ENCODE data around the gene ZNF329.
"Not testable (repeated sequence)": the region's sequence is repeated elsewhere in the genome, so short reads cannot be mapped to it uniquely, and the experiment has no call there.

The ZNF329 gene

DNA sequence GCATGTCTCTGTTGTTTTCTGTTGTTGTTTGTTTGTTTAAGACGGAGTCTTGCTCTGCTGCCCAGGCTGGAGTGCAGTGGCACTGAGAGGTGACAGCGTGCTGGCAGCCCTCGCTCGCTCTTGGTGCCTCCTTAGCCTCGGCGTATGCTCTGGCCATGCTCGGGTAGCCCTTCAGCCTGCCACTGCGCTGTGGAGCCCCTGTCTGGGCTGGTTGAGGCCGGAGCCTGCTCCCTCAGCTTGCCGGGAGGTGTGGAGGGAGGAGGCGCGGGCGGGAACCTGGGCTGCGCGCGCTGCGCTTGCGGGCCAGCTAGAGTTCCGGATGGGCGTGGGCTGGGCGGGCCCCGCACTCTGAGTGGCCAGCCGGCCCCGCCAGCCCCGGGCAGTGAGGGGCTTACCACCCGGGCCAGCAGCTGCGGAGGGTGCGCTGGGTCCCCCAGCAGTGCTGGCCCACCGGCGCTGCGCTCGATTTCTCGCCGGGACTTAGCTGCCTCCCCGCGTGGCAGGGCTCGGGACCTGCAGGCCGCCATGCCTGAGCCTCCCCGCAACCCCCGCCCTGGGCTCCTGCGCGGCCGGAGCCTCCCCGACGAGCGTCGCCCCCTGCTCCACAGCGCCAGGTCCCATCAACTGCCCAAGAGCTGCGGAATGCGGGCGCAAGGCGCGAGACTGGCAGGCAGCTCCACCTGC is 6.6 kb upstream of the ZNF329 start:
- DNase-seq (ENCODE audit: low read depth, low spot score), result no peak

DNA sequence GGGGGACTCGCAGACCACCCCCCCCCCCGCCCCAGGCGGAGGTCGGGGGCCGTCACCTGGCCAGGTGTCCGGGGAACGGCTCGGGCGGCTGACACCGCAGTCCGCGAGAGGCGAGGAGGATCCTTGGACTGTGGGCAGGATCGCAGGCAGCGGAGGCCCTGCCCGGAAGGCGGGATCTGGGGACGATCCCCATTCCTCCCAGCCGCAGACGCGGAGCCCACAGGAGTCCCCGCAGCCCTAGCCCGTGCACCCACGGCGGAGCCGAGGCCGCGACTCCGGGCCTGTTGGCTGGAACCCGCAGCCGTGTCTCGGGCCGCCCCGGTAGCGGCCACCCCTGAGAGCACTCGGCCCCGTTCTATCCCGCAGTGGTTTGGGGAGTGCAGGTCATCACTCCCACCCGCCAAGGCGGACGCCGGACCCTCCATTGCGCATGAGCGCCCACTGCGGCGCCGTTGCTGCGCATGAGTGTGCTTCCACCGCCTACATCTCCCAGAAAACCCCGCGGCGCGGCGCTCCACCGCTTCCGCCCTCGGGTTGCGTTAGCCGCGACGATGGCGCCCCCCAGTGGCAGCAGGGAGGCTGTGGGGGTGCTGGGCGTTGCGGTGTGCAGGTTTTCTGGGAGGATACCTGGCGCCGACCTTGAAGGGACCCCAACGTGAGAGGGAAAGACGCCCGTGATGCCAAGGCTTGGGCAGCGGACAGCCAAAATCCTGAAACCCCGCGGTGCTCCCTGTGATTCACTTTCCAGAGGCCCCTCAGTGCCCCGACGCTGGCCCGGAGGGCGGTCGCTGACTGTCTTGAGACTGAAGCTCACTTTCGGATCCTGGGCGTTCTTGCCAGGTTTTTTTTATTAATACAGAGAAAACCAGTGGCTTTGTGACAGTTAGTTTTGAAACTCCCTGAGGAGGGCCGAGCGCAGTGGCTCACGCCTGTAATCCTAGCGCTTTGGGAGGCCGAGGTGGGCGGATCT is 4.4 kb upstream of the ZNF329 start:
- Histone ChIP-seq H3K27ac (ENCODE audit: low read length) (no peak overlapping the region), H3K27me3 (ENCODE audit: control insufficient read depth, insufficient read depth, low read length) (no peaks in the 10 kb centered on the region), H3K9me3 (ENCODE audit: control insufficient read depth, insufficient read depth, low read length) (no peaks in the 10 kb centered on the region), H3K4me3 (ENCODE audit: low read length) (peak overlapping the region; percentile 85; the same call in 1 of the 2 replicates), H3K36me3 (ENCODE audit: control insufficient read depth, insufficient read depth, low read length) (no peaks in the 10 kb centered on the region), H3K4me1 (ENCODE audit: control insufficient read depth, insufficient read depth, low read length) (no peaks in the 10 kb centered on the region)
- DNase-seq (ENCODE audit: low read depth, low spot score), result peak; percentile 92
- no CpG with 5 or more reads among the region's 85 CpGs for WGBS (ENCODE audit: insufficient coverage, insufficient read length)

More for the DNA sequence above, 6.6 kb upstream of the ZNF329 start:
- no CpG with 5 or more reads among the region's 53 CpGs for WGBS (ENCODE audit: insufficient coverage, insufficient read length)
- H3K27ac ChIP-seq (ENCODE audit: low read length), result no peak overlapping the region
- H3K4me3 ChIP-seq (ENCODE audit: low read length), result no peak overlapping the region
- H3K27me3 ChIP-seq (ENCODE audit: control insufficient read depth, insufficient read depth, low read length), result no peaks in the 10 kb centered on the region
- H3K36me3 ChIP-seq (ENCODE audit: control insufficient read depth, insufficient read depth, low read length), result no peaks in the 10 kb centered on the region
- no peaks in the 10 kb centered on the region for H3K9me3 ChIP-seq (ENCODE audit: control insufficient read depth, insufficient read depth, low read length)
- H3K4me1 ChIP-seq (ENCODE audit: control insufficient read depth, insufficient read depth, low read length), result no peaks in the 10 kb centered on the region

DNA sequence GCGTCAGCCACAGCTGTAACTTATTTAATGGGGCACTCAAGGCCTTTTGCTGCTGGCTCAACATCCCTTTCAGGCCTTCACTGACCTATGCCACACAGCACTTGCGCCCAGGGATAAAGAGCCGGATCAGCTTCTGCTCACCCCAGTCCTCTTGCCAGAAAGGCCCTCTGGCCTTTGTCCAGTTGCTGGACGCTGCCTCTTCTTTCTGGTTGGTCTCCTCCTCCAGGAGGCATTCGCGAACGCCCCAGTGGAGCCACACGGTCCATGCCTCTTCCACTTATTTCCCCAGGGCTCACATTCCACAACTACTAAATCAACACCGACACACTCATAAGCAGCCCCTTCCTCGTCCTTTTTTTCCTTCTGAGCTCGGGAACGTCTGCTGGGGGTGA is 3.7 kb upstream of the ZNF329 start:
- no peaks in the 10 kb centered on the region for H3K4me1 ChIP-seq (ENCODE audit: control insufficient read depth, insufficient read depth, low read length)
- no peak overlapping the region for H3K27ac ChIP-seq (ENCODE audit: low read length)
- H3K36me3 ChIP-seq (ENCODE audit: control insufficient read depth, insufficient read depth, low read length), result no peaks in the 10 kb centered on the region
- DNase-seq (ENCODE audit: low read depth, low spot score), result no peak
- H3K4me3 ChIP-seq (ENCODE audit: low read length), result peak overlapping the region; percentile 85; the same call in 1 of the 2 replicates
- WGBS (ENCODE audit: insufficient coverage, insufficient read length), result no CpG with 5 or more reads among the region's 12 CpGs
- no peaks in the 10 kb centered on the region for H3K27me3 ChIP-seq (ENCODE audit: control insufficient read depth, insufficient read depth, low read length)
- H3K9me3 ChIP-seq (ENCODE audit: control insufficient read depth, insufficient read depth, low read length), result no peaks in the 10 kb centered on the region

DNA sequence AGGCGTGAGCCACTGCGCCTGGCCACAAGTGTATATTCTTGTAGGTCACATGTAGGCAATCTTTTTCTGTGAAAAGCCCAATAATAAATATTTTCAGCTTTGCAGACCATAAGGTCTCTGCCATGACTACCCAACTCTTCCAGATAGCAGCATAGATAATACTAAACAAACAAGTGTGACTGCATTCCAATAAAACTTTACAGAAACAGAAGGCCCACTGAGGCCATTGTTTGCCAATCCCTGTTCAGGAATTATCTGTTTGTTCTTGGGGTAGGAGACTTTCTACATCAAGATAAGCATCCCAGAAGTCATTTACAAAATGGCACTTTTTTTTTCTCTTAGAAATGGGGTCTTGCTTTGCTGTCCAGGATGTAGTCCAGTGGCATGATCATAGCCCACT is 2.8 kb upstream of the ZNF329 start:
- no peak overlapping the region for H3K27ac ChIP-seq (ENCODE audit: low read length)
- no peaks in the 10 kb centered on the region for H3K9me3 ChIP-seq (ENCODE audit: control insufficient read depth, insufficient read depth, low read length)
- no CpG with 5 or more reads among the region's 2 CpGs for whole genome bisulfite sequencing (ENCODE audit: insufficient coverage, insufficient read length)
- no peaks in the 10 kb centered on the region for H3K4me1 ChIP-seq (ENCODE audit: control insufficient read depth, insufficient read depth, low read length)
- no peak for DNase-seq (ENCODE audit: low read depth, low spot score)
- no peaks in the 10 kb centered on the region for H3K36me3 ChIP-seq (ENCODE audit: control insufficient read depth, insufficient read depth, low read length)
- no peak overlapping the region for H3K4me3 ChIP-seq (ENCODE audit: low read length)
- no peaks in the 10 kb centered on the region for H3K27me3 ChIP-seq (ENCODE audit: control insufficient read depth, insufficient read depth, low read length)

DNA sequence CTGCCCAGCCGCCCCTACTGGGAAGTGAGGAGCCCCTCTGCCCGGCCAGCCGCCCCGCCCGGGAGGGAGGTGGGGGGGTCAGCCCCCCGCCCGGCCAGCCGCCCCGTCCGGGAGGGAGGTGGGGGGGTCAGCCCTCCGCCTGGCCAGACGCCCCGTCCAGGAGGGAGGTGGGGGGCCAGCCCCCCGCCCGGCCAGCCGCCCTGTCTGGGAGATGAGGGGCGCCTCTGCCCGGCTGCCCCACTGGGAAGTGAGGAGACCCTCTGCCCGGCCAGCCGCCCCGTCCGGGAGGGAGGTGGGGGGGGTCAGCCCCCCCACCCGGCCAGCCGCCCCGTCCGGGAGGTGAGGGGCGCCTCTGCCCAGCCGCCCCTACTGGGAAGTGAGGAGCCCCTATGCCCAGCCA is 3.1 kb downstream of the ZNF329 start:
- not testable (repeated sequence) for H3K4me3 ChIP-seq (ENCODE audit: low read length); H3K9me3 ChIP-seq (ENCODE audit: control insufficient read depth, insufficient read depth, low read length); H3K27me3 ChIP-seq (ENCODE audit: control insufficient read depth, insufficient read depth, low read length); H3K36me3 ChIP-seq (ENCODE audit: control insufficient read depth, insufficient read depth, low read length); H3K27ac ChIP-seq (ENCODE audit: low read length); H3K4me1 ChIP-seq (ENCODE audit: control insufficient read depth, insufficient read depth, low read length); DNase-seq (ENCODE audit: low read depth, low spot score)
- no CpG with 5 or more reads among the region's 28 CpGs for WGBS (ENCODE audit: insufficient coverage, insufficient read length)

DNA sequence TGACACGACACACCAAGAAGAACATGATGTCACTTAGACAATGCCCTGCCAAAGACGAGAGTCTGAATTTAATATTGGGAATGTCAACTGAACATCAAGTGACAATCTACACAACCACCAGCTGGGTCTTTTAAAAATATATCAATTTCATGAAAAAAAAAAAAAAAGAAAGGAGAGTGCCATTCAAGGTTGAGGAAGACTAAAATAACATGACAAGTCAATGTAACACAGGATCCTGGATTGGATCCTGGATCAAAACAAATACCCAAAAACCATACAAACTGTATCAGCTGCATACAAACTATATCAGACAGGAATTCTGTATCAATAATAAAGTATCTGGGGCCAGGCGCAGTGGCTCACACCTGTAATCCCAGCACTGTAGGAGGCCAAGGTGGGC is 4.7 kb downstream of the ZNF329 start:
- no peak for DNase-seq (ENCODE audit: low read depth, low spot score)
- WGBS (ENCODE audit: insufficient coverage, insufficient read length), result no CpG with 5 or more reads among the region's 3 CpGs
- Histone ChIP-seq H3K27ac (ENCODE audit: low read length) (no peak overlapping the region), H3K27me3 (ENCODE audit: control insufficient read depth, insufficient read depth, low read length) (no peaks in the 10 kb centered on the region), H3K9me3 (ENCODE audit: control insufficient read depth, insufficient read depth, low read length) (no peaks in the 10 kb centered on the region), H3K36me3 (ENCODE audit: control insufficient read depth, insufficient read depth, low read length) (peaks cover 4% of the 10 kb centered on the region; the same call in 1 of the 2 replicates), H3K4me1 (ENCODE audit: control insufficient read depth, insufficient read depth, low read length) (no peaks in the 10 kb centered on the region), H3K4me3 (ENCODE audit: low read length) (no peak overlapping the region)

DNA sequence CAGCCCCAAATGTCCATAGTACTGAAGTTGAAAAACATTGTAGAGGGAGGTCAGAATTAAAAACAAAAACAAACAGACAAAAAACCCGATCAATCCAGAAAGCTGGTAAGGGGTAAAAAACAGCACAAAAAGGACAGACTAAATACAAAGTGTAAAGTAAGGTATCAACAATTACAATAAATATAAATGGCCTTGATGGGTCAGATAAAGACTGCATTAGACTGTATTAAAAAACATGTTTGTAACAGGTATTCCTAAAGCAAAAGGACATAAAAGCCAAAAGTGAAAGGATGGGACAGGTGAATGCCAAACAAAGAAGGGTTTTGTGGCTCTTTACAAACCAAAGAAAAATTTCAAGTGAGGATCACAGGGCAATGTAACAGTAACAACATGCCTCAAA is 16.3 kb downstream of the ZNF329 start:
- Histone ChIP-seq H3K27me3 (ENCODE audit: control insufficient read depth, insufficient read depth, low read length) (no peaks in the 10 kb centered on the region), H3K27ac (ENCODE audit: low read length) (no peak overlapping the region), H3K36me3 (ENCODE audit: control insufficient read depth, insufficient read depth, low read length) (peaks cover 14% of the 10 kb centered on the region), H3K4me3 (ENCODE audit: low read length) (no peak overlapping the region), H3K9me3 (ENCODE audit: control insufficient read depth, insufficient read depth, low read length) (peaks cover 11% of the 10 kb centered on the region), H3K4me1 (ENCODE audit: control insufficient read depth, insufficient read depth, low read length) (no peaks in the 10 kb centered on the region)
- no peak for DNase-seq (ENCODE audit: low read depth, low spot score)
- WGBS (ENCODE audit: insufficient coverage, insufficient read length), result no CpG with 5 or more reads among the region's 1 CpG

DNA sequence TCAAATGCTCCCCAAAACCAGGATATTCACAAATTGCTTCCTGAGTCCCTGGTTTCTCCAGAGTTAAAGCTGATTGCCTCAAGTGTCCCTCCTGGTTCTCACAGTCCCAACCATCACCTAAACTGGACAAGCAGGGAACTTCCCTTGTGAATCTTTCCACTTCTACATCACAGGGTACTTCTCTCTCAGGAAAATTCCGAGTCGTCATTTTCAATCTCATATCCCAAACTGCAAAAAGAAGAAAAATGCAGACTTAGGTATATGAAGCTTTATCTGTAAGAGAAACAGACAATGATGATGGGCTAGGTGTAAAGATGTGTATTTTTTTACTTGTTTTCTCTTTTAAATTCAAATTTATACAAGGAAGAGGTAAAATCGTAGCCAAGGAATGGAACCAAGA is 21.3 kb downstream of the ZNF329 start:
- H3K4me1 ChIP-seq (ENCODE audit: control insufficient read depth, insufficient read depth, low read length), result no peaks in the 10 kb centered on the region
- no peak overlapping the region for H3K4me3 ChIP-seq (ENCODE audit: low read length)
- peaks cover 22% of the 10 kb centered on the region for H3K9me3 ChIP-seq (ENCODE audit: control insufficient read depth, insufficient read depth, low read length)
- H3K27me3 ChIP-seq (ENCODE audit: control insufficient read depth, insufficient read depth, low read length), result no peaks in the 10 kb centered on the region
- no CpG with 5 or more reads among the region's 3 CpGs for WGBS (ENCODE audit: insufficient coverage, insufficient read length)
- H3K27ac ChIP-seq (ENCODE audit: low read length), result no peak overlapping the region
- no peak for DNase-seq (ENCODE audit: low read depth, low spot score)
- H3K36me3 ChIP-seq (ENCODE audit: control insufficient read depth, insufficient read depth, low read length), result peaks cover 18% of the 10 kb centered on the region

DNA sequence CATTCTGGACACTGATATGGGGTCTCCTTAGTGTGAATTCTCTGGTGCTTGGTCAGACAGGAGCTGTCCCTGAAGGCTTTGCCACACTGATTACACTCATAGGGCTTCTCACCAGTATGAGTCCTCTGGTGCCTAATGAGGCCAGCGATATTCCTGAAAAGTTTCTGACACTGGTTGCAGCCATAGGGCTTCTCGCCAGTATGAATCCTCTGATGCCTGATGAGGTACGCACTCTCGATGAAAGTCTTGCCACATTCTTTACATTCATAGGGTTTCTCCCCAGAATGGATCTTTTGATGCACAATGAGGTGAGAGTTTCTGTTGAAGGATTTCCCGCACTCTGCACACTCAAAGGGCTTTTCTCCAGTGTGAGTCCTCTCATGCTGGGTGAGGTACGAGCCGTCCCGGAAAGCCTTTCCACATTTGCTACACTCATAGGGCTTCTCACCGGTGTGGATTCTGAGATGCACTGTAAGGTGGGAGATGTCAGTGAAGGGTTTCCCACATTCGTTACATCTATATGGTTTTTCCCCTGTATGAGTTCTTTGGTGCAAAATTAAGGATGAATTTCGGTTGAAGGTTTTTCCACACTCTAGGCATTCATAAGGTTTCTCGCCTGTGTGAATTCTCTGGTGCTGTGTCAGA is 22.4 kb downstream of the ZNF329 start:
- DNase-seq (ENCODE audit: low read depth, low spot score), result no peak
- H3K36me3 ChIP-seq (ENCODE audit: control insufficient read depth, insufficient read depth, low read length), result peaks cover 16% of the 10 kb centered on the region
- H3K27me3 ChIP-seq (ENCODE audit: control insufficient read depth, insufficient read depth, low read length), result no peaks in the 10 kb centered on the region
- no peak overlapping the region for H3K4me3 ChIP-seq (ENCODE audit: low read length)
- no peak overlapping the region for H3K27ac ChIP-seq (ENCODE audit: low read length)
- no peaks in the 10 kb centered on the region for H3K4me1 ChIP-seq (ENCODE audit: control insufficient read depth, insufficient read depth, low read length)
- H3K9me3 ChIP-seq (ENCODE audit: control insufficient read depth, insufficient read depth, low read length), result peaks cover 25% of the 10 kb centered on the region
- WGBS (ENCODE audit: insufficient coverage, insufficient read length), result no CpG with 5 or more reads among the region's 12 CpGs

DNA sequence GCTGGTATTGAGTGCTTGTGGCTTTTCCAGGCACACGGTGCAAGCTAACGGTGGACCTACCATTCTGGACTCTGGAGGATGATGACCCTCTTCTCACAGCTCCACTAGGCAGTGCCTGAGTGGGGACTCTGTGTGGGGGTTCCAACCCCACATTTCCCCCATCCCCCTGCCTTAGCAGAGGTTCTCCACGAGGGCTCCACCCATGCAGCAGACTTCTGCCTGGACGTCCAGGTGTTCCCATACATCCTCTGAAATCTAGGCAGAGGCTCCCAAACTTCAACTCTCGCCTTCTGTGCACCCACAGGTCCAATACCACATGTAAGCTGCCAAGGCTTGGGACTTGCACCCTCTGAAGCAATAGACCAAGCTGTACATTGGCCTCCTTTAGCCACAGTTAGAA is 27.2 kb downstream of the ZNF329 start:
- Histone ChIP-seq H3K4me1 (ENCODE audit: control insufficient read depth, insufficient read depth, low read length) (no peaks in the 10 kb centered on the region), H3K36me3 (ENCODE audit: control insufficient read depth, insufficient read depth, low read length) (peaks cover 2% of the 10 kb centered on the region; the same call in 1 of the 2 replicates), H3K27ac (ENCODE audit: low read length) (no peak overlapping the region), H3K27me3 (ENCODE audit: control insufficient read depth, insufficient read depth, low read length) (no peaks in the 10 kb centered on the region), H3K4me3 (ENCODE audit: low read length) (no peak overlapping the region), H3K9me3 (ENCODE audit: control insufficient read depth, insufficient read depth, low read length) (peaks cover 21% of the 10 kb centered on the region)
- DNase-seq (ENCODE audit: low read depth, low spot score), result no peak
- no CpG with 5 or more reads among the region's 5 CpGs for WGBS (ENCODE audit: insufficient coverage, insufficient read length)

All from iPS DF 6.9 (cell line).